ENCODE results near the gene ARMC9.
"Not testable (repeated sequence)": the region's sequence is repeated elsewhere in the genome, so short reads cannot be mapped to it uniquely, and the experiment has no call there.

The ARMC9 gene

GRCh38 chr2:231397928-231398294 is 199.5 kb downstream of the ARMC9 start:
- DNase-seq, result no peak
- Histone ChIP-seq H3K4me1 (peaks cover 0 to 40% (median 29%) of the 10 kb centered on the region in 4 donors), H3K9me3 (no peaks in the 10 kb centered on the region), H3K27ac (no peak overlapping the region), H3K36me3 (peaks cover 0 to 12% (median 0%) of the 10 kb centered on the region in 3 donors), H3K4me3 (no peak overlapping the region), H3K27me3 (peaks cover 0 to 30% of the 10 kb centered on the region in 2 donors)
- intact Hi-C loops (cut with DNase I; ENCODE audit: low total_unique reads), result no loop called here
- no peak for TF ChIP-seq CTCF (IDR thresholded peaks at IDR 0.05)

- peaks cover 0 to 25% of the 10 kb centered on the region in 2 donors for H3K27me3 ChIP-seq
- H3K4me1 ChIP-seq, result peaks cover 0 to 47% (median 30%) of the 10 kb centered on the region in 4 donors
- no peak overlapping the region for H3K4me3 ChIP-seq
- H3K9me3 ChIP-seq, result no peaks in the 10 kb centered on the region
- H3K27ac ChIP-seq, result peak overlapping the region in 1 of 2 donors; percentile 79
- no peak for DNase-seq
- no peak for TF ChIP-seq CTCF (IDR thresholded peaks at IDR 0.05)
- H3K36me3 ChIP-seq, result peaks cover 0 to 12% (median 0%) of the 10 kb centered on the region in 3 donors
- intact Hi-C loops (cut with DNase I; ENCODE audit: low total_unique reads), result no loop called here
Observed at GRCh38 chr2:231398585-231398984, 200.2 kb downstream of the ARMC9 start.

- Histone ChIP-seq H3K27ac (peak overlapping the region; percentile 79 to 80), H3K4me1 (peaks cover 0 to 51% (median 30%) of the 10 kb centered on the region in 4 donors), H3K36me3 (peaks cover 0 to 12% (median 0%) of the 10 kb centered on the region in 3 donors), H3K9me3 (no peaks in the 10 kb centered on the region), H3K27me3 (peaks cover 0 to 19% of the 10 kb centered on the region in 2 donors), H3K4me3 (no peak overlapping the region)
- DNase-seq, result no peak
- no peak for TF ChIP-seq CTCF (IDR thresholded peaks at IDR 0.05)
- intact Hi-C loops (cut with DNase I; ENCODE audit: low total_unique reads), result no loop called here
Observed at GRCh38 chr2:231399046-231399852, 200.8 kb downstream of the ARMC9 start.

GRCh38 chr2:231399853-231400680 is 201.6 kb downstream of the ARMC9 start:
- no peak overlapping the region for H3K4me3 ChIP-seq
- H3K36me3 ChIP-seq, result peaks cover 0 to 12% (median 0%) of the 10 kb centered on the region in 3 donors
- H3K27ac ChIP-seq, result peak overlapping the region; percentile 79 to 80
- peaks cover 0 to 11% of the 10 kb centered on the region in 2 donors for H3K27me3 ChIP-seq
- DNase-seq, result peak in 1 of 2 donors; percentile 54
- H3K9me3 ChIP-seq, result no peaks in the 10 kb centered on the region
- peaks cover 0 to 47% (median 27%) of the 10 kb centered on the region in 4 donors for H3K4me1 ChIP-seq
- TF ChIP-seq CTCF (IDR thresholded peaks at IDR 0.05), result peak in 1 of 2 experiments; percentile 16
- intact Hi-C loops (cut with DNase I; ENCODE audit: low total_unique reads), result no loop called here

GRCh38 chr2:231400681-231401080 is 202.2 kb downstream of the ARMC9 start:
- intact Hi-C loops (cut with DNase I; ENCODE audit: low total_unique reads); H3K4me3 ChIP-seq; H3K27me3 ChIP-seq; DNase-seq; H3K9me3 ChIP-seq: not testable (repeated sequence)
- peaks cover 0 to 12% (median 0%) of the 10 kb centered on the region in 3 donors for H3K36me3 ChIP-seq
- peak overlapping the region; percentile 79 to 80 for H3K27ac ChIP-seq
- H3K4me1 ChIP-seq, result peaks cover 0 to 42% (median 22%) of the 10 kb centered on the region in 4 donors

DNA sequence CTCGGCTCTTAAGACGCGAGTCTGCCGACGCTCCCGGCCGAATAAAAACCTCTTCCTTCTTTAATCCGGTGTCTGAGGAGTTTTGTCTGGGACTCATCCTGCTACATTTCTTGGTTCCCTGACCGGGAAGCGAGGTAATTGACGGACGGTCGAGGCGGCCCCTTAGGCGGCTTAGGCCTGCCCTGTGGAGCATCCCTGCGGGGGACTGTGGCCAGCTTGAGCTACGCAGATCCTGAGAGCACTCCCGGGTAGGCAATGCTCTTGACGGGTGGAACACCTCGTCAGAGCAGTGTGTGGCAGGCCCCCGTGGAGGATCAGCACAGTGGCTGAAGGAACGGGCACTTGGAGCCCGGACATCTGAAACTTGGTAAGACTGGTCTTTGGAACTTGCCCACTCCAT is 202.7 kb downstream of the ARMC9 start:
- H3K9me3 ChIP-seq; H3K27me3 ChIP-seq; DNase-seq; intact Hi-C loops (cut with DNase I; ENCODE audit: low total_unique reads); H3K4me3 ChIP-seq: not testable (repeated sequence)
- Histone ChIP-seq H3K36me3 (peaks cover 0 to 12% (median 0%) of the 10 kb centered on the region in 3 donors), H3K27ac (peak overlapping the region in 1 of 2 donors; percentile 80), H3K4me1 (peaks cover 0 to 42% (median 20%) of the 10 kb centered on the region in 4 donors)

- Histone ChIP-seq H3K27ac (peak overlapping the region; percentile 13 to 33), H3K4me1 (peaks cover 0 to 41% (median 17%) of the 10 kb centered on the region in 4 donors)
- H3K27me3 ChIP-seq; DNase-seq; H3K36me3 ChIP-seq; H3K9me3 ChIP-seq; intact Hi-C loops (cut with DNase I; ENCODE audit: low total_unique reads); H3K4me3 ChIP-seq: not testable (repeated sequence)
Observed at GRCh38 chr2:231403421-231404182, 205.2 kb downstream of the ARMC9 start.

- H3K27me3 ChIP-seq; H3K4me3 ChIP-seq; H3K27ac ChIP-seq; DNase-seq; H3K36me3 ChIP-seq; intact Hi-C loops (cut with DNase I; ENCODE audit: low total_unique reads); H3K9me3 ChIP-seq: not testable (repeated sequence)
- H3K4me1 ChIP-seq, result peaks cover 0 to 37% (median 13%) of the 10 kb centered on the region in 4 donors
Observed at GRCh38 chr2:231404183-231404578, 205.8 kb downstream of the ARMC9 start.
